Activated naive CD4-positive, alpha-beta T cell treated with anti-CD3 and anti-CD28 coated beads, Interleukin-2, amount 50 U/mL, for 16 hours (primary cell): Measurements from ENCODE around the gene PTPRN2.

Experiments
- DNase-seq: peaks from one replicate; pipeline ENCODE4 v3.0.0-alpha.2; 2020

The PTPRN2 gene

GRCh38 chr7:158074896-158075632 is 512.6 kb downstream of the PTPRN2 start:
- DNase-seq, result no peak

GRCh38 chr7:158073845-158074840 is 513.5 kb downstream of the PTPRN2 start:
- no peak for DNase-seq

GRCh38 chr7:158072991-158073730 is 514.5 kb downstream of the PTPRN2 start:
- no peak for DNase-seq

GRCh38 chr7:158070222-158070920 is 517.3 kb downstream of the PTPRN2 start:
- DNase-seq, result no peak

GRCh38 chr7:158068853-158069252 is 518.8 kb downstream of the PTPRN2 start:
- DNase-seq, result no peak

GRCh38 chr7:158067931-158068482 is 519.6 kb downstream of the PTPRN2 start:
- DNase-seq, result no peak

- no peak for DNase-seq
Measured at GRCh38 chr7:158067219-158067930, 520.2 kb downstream of the PTPRN2 start.

GRCh38 chr7:158066085-158066484 is 521.5 kb downstream of the PTPRN2 start:
- DNase-seq, result no peak

- DNase-seq, result no peak
Measured at GRCh38 chr7:158065340-158065739, 522.3 kb downstream of the PTPRN2 start.

GRCh38 chr7:158064631-158065030 is 523.0 kb downstream of the PTPRN2 start:
- DNase-seq, result no peak

GRCh38 chr7:158063850-158064610 is 523.6 kb downstream of the PTPRN2 start:
- DNase-seq, result no peak

- DNase-seq, result no peak
Measured at GRCh38 chr7:158062661-158063060, 525.0 kb downstream of the PTPRN2 start.

- no peak for DNase-seq
Measured at GRCh38 chr7:158061884-158062656, 525.6 kb downstream of the PTPRN2 start.

- DNase-seq, result no peak
Measured at GRCh38 chr7:158061026-158061630, 526.5 kb downstream of the PTPRN2 start.

- DNase-seq, result no peak
Measured at GRCh38 chr7:158060216-158060615, 527.4 kb downstream of the PTPRN2 start.

GRCh38 chr7:158057446-158057845 is 530.2 kb downstream of the PTPRN2 start:
- DNase-seq, result no peak

GRCh38 chr7:158056761-158057160 is 530.9 kb downstream of the PTPRN2 start:
- DNase-seq, result no peak

GRCh38 chr7:158055726-158056510 is 531.7 kb downstream of the PTPRN2 start:
- DNase-seq, result no peak

GRCh38 chr7:158054611-158055010 is 533.0 kb downstream of the PTPRN2 start:
- DNase-seq, result no peak
